Natural killer cell (primary cell): ENCODE measurements around the gene NR6A1. TPM values are rescaled to one million over a fixed set of nuclear protein-coding genes. Genes with fewer than 3 reads are reported as not detected.

Experiments used
- ATAC-seq, 3 donors: fragments of 150-1000 bp in 2 of 3; fragments of 200-7000 bp in 1 of 3; cut with Tn5 transposase; 1 replicate in 1 of 3; 2 replicates in 2 of 3; pipeline ENCODE4 v1.10.0; 2021; ENCODE audit warnings: mild to moderate bottlenecking in 2 of 3, moderate library complexity in 2 of 3
- DNase-seq, 2 donors: peaks; one replicate each; pipeline versions ENCODE4 v3.0.0 to v3.0.0-alpha.2; 2013 to 2021; ENCODE audit warnings: mixed read lengths in 1 of 2
- H3K27ac ChIP-seq: one replicate; pipeline ENCODE4 v1.5.1; 2013; ENCODE audit warnings: mild to moderate bottlenecking, low read length
- H3K27me3 ChIP-seq: one replicate; pipeline ENCODE4 v1.6.1; 2013; ENCODE audit warnings: low read length; ENCODE audit not compliant: control insufficient read depth, insufficient read depth
- H3K36me3 ChIP-seq: one replicate; pipeline ENCODE4 v1.6.1; 2013; ENCODE audit warnings: low read length; ENCODE audit not compliant: control insufficient read depth, insufficient read depth
- H3K4me1 ChIP-seq: one replicate; pipeline ENCODE4 v1.6.1; 2013; ENCODE audit warnings: low read length; ENCODE audit not compliant: control insufficient read depth, insufficient read depth
- H3K4me3 ChIP-seq: one replicate; pipeline ENCODE4 v1.5.1; 2013; ENCODE audit warnings: low read length
- H3K9me3 ChIP-seq: one replicate; pipeline ENCODE4 v1.6.1; 2013; ENCODE audit warnings: low read length; ENCODE audit not compliant: control insufficient read depth, insufficient read depth
- H3K27ac Mint-ChIP-seq, 2 donors: one replicate each; pipeline ENCODE4 v1.8.0; 2022; ENCODE audit warnings: mild to moderate bottlenecking in 2 of 2, mixed read lengths in 2 of 2, moderate library complexity in 1 of 2
- H3K27me3 Mint-ChIP-seq, 2 donors: one replicate each; pipeline ENCODE4 v1.8.0; 2022; ENCODE audit warnings: low read depth in 2 of 2, mixed read lengths in 2 of 2
- H3K36me3 Mint-ChIP-seq: one replicate; pipeline ENCODE4 v1.8.0; 2022; ENCODE audit warnings: mixed read lengths
- H3K4me1 Mint-ChIP-seq, 2 donors: one replicate each; pipeline ENCODE4 v1.8.0; 2022; ENCODE audit warnings: mixed read lengths in 2 of 2
- H3K4me3 Mint-ChIP-seq: one replicate; pipeline ENCODE4 v1.8.0; 2022; ENCODE audit warnings: mild to moderate bottlenecking, moderate library complexity, mixed read lengths
- H3K9me3 Mint-ChIP-seq, 2 donors: one replicate each; pipeline ENCODE4 v1.8.0; 2022; ENCODE audit warnings: mixed read lengths in 2 of 2
- CTCF ChIP-seq: fragments of 200-600 bp; IDR thresholded peaks from one replicate; pipeline ENCODE4 v1.8.0; 2022; ENCODE audit warnings: antibody characterized with exemption
- WGBS: methylation state at CpG from one replicate; pipeline ENCODE4 v1.1.7; 2013; ENCODE audit warnings: missing lambda C conversion rate; ENCODE audit not compliant: insufficient coverage; 5-methylcytosine and 5-hydroxymethylcytosine counted together
- intact Hi-C: fragments of 100-400 bp; cut with micrococcal nuclease; formaldehyde crosslinking; loops from one replicate; pipeline ENCODE4 v1.14.2; 2022
- total RNA-seq, 4 donors: library from RNA; stranded (reverse); fragments of 120-200 nt in 1 of 4; gene quantifications; one replicate each; pipeline versions ENCODE4 v1.2.3 to v1.2.4, GENCODE V29; 2013 to 2022

Gene NR6A1
- total RNA-seq, 3 donors from 2014 or later (not counting 1 experiment from before 2014, with no cell fraction given) = 0.07 to 0.75 (median 0.49) TPM

- no peak overlapping the region for H3K27ac ChIP-seq
- intact Hi-C loops = no loop called here
- Mint-ChIP-seq H3K27me3 (no peaks in the 10 kb centered on the region), H3K9me3 (no peaks in the 10 kb centered on the region), H3K36me3 (no peaks in the 10 kb centered on the region), H3K4me1 (no peaks in the 10 kb centered on the region), H3K27ac (no peak overlapping the region), H3K4me3 (no peak overlapping the region)
- no peaks in the 10 kb centered on the region for H3K36me3 ChIP-seq
- H3K4me1 ChIP-seq = no peaks in the 10 kb centered on the region
- H3K27me3 ChIP-seq = no peaks in the 10 kb centered on the region
- no peaks in the 10 kb centered on the region for H3K9me3 ChIP-seq
- H3K4me3 ChIP-seq = no peak overlapping the region
- ATAC-seq (no peak), DNase-seq (no peak)
- 87% methylated on average over 5 of the region's 5 CpGs for WGBS
- TF ChIP-seq CTCF = no peak
Measured at GRCh38 chr9:124721109-124721906, 49.8 kb downstream of the NR6A1 start.

GRCh38 chr9:124720429-124721108 is 50.5 kb downstream of the NR6A1 start:
- Histone ChIP-seq H3K36me3 (no peaks in the 10 kb centered on the region), H3K9me3 (no peaks in the 10 kb centered on the region), H3K27ac (no peak overlapping the region), H3K4me1 (no peaks in the 10 kb centered on the region), H3K4me3 (no peak overlapping the region), H3K27me3 (no peaks in the 10 kb centered on the region)
- no peak for TF ChIP-seq CTCF
- DNase-seq = no peak
- intact Hi-C loops = no loop called here
- Mint-ChIP-seq H3K36me3 (no peaks in the 10 kb centered on the region), H3K9me3 (no peaks in the 10 kb centered on the region), H3K27me3 (no peaks in the 10 kb centered on the region), H3K27ac (no peak overlapping the region), H3K4me3 (no peak overlapping the region), H3K4me1 (no peaks in the 10 kb centered on the region)
- 77% methylated on average over 3 of the region's 3 CpGs for WGBS
- no peak for ATAC-seq

GRCh38 chr9:124718928-124719327 is 52.2 kb downstream of the NR6A1 start:
- H3K27me3 Mint-ChIP-seq = no peaks in the 10 kb centered on the region
- Histone ChIP-seq H3K27ac (no peak overlapping the region), H3K9me3 (no peaks in the 10 kb centered on the region), H3K27me3 (no peaks in the 10 kb centered on the region), H3K4me1 (no peaks in the 10 kb centered on the region), H3K4me3 (no peak overlapping the region), H3K36me3 (no peaks in the 10 kb centered on the region)
- TF ChIP-seq CTCF = no peak
- DNase-seq = no peak
- H3K36me3 Mint-ChIP-seq = no peaks in the 10 kb centered on the region
- no peak overlapping the region for H3K27ac Mint-ChIP-seq
- intact Hi-C loops = no loop called here
- H3K4me1 Mint-ChIP-seq = no peaks in the 10 kb centered on the region
- no peak for ATAC-seq
- no peaks in the 10 kb centered on the region for H3K9me3 Mint-ChIP-seq
- WGBS = 96% methylated on average over 4 of the region's 6 CpGs
- H3K4me3 Mint-ChIP-seq = no peak overlapping the region
